HG03342 (cell line): ENCODE measurements around the gene SLC49A3.
"Not testable (repeated sequence)": the region's sequence is repeated elsewhere in the genome, so short reads cannot be mapped to it uniquely, and the experiment has no call there.

Experiments
- ATAC-seq: cut with Tn5 transposase; IDR thresholded peaks from one replicate; pipeline ENCODE4 v1.9.1; 2021; ENCODE audit warnings: mild to moderate bottlenecking, moderate library complexity; ENCODE audit not compliant: unreplicated experiment

SLC49A3 gene

GRCh38 chr4:703336-704197 lies 14.6 kb upstream of the SLC49A3 start:
- ATAC-seq, result no peak

- no peak for ATAC-seq
Observed at GRCh38 chr4:702618-703048, 13.7 kb upstream of the SLC49A3 start.

GRCh38 chr4:700587-701264 lies 11.8 kb upstream of the SLC49A3 start:
- no peak for ATAC-seq

- ATAC-seq, result no peak
Observed at GRCh38 chr4:699816-700580, 11.0 kb upstream of the SLC49A3 start.

- not testable (repeated sequence) for ATAC-seq
Observed at GRCh38 chr4:694341-694940, 5.5 kb upstream of the SLC49A3 start.

- ATAC-seq, result no peak
Observed at GRCh38 chr4:692771-693554, 4.0 kb upstream of the SLC49A3 start.

GRCh38 chr4:689723-690122 lies 772 bp upstream of the SLC49A3 start:
- no peak for ATAC-seq

GRCh38 chr4:687971-688853 lies 739 bp downstream of the SLC49A3 start:
- no peak for ATAC-seq

DNA sequence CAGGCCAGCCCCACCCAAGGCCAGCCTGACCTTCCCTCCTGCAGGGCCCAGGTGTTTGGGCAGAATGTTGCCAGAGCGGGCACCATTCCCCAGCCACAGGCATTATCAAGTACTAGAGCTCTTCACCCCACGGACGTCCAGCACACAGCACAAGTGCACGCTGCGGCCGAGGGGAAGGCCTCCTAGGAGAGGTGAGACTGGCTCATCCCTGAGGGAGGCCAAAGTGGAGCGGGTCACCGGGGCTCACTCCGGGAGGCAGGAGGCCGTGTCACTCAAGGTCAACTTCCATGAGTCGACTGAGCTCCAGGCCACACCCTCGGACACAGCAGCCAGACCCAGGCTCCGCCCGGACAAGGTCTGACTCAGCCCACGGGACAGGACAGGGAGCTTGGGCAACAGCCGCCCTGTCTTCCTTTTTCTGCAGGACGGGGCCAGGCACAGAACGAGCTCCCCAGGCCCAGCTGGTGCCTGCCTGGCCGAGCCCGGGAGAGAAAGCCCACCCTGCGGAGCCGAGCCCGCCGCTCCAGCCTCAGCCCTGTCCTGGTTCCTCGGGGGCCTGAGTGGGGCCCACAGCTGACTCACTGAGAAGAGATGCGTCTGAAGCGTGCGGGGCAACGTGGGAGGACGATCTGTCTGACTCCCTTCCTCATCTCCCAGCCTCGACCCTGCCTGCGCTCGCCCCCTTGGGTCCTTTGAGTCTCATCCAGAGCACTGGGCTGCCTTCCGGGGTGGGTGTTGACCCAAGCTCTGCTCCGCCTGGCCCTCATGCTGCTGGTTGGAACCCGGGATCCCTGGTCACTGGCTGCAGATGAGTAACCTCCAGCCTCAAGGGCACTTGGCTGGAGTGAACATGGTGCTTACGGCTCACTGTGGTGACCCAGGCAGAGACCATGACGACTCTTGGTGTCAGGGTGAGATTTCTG lies 1.6 kb downstream of the SLC49A3 start:
- no peak for ATAC-seq

DNA sequence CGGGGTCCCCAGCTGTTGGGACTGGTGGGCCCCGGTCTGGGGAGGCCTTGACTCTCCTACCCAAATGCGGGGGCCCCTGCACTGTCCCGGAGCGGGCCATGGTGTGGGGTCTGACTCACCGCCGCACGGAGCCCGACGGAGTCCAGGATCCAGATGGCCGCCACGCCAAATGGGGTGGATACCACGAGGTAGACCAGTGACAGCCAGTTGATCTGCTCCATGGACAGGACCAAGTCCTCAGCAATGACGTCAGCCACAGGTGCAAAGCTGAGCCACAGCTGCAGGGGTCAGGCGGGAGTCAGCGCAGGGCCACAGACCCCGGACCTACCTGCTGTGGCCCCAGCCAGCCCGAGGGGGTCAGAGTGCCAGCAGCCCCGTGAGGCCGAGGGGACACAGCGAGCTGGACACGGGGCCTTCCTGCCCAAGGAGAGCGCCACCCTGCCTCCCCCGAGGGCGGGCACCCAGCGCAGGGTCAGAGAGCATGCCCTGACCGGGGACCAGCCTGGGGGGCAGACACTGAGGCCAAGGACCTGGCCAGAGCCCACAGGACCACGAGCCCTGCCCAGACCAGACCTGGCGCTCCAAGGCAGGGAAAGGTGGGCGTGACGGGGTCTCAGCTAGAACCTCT lies 2.4 kb downstream of the SLC49A3 start:
- ATAC-seq, result no peak

- ATAC-seq, result no peak
Observed at GRCh38 chr4:685679-686412, 3.1 kb downstream of the SLC49A3 start.

- ATAC-seq, result no peak
Observed at GRCh38 chr4:684623-685327, 4.2 kb downstream of the SLC49A3 start.

- no peak for ATAC-seq
Observed at GRCh38 chr4:683982-684622, 4.8 kb downstream of the SLC49A3 start.

GRCh38 chr4:683247-683897 lies 5.6 kb downstream of the SLC49A3 start:
- ATAC-seq, result no peak

DNA sequence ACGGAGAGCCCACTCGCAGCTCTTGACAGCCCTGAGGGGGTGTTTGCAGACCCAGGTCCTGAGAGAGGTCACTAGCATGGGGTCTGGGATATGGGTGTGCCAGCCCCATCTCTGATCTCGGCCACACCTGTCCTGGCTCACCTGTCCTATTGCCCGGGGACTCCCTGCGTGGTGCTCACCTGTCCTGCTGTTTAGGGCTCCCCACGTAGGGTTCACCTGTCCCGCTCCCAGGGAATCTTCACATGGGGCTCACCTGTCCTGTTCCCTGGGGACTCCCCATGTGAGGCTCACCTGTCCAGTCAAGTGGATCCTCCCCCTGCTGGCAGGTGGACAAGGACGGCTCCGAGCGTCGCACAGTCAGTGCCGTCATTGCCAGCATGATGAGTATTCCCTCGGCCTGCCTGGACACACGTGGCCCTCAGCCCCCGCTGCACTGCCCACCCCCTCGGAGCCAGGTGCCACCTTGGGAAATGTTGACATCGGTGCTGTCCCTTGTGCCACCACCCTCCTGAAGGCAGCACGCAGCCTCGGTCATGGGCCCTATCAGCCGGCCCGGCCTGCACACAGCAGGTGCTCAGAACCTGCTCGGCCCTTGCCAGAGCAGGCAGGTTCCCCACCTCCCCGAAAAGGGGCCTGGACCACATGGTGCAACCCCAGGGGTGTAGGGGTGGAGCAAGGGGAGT lies 6.3 kb downstream of the SLC49A3 start:
- ATAC-seq, result no peak
